ENCODE data around the gene SNRNP200. TPM values are rescaled to one million over a fixed set of nuclear protein-coding genes. Genes with fewer than 3 reads are reported as not detected.
"Not testable (repeated sequence)": the region's sequence is repeated elsewhere in the genome, so short reads cannot be mapped to it uniquely, and the experiment has no call there.

SNRNP200 gene
- total and polyA plus RNA-seq, 2 donors from 2014 or later = 46.7 to 118 TPM

DNA sequence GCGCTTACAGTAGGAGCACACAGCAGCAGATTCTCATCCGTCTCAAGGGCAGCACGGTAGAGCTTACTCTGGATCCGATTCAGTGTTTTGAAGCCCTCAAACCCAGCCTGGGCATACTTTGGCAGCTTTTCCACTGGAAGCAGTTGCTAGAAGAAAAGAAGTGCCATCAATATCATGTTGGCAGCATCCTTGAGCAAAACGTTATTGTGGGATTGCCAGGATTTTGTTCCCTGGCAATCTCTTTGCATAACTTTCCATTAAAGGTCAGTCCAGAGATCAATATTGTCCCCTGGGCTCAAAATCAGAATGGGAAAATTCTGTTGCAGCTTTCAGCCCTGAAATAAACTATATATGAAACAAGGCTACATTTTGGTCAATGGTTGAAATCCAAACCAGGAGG lies 8.4 kb downstream of the SNRNP200 start:
- no peak for TF ChIP-seq CTCF (IDR thresholded peaks at IDR 0.05; ENCODE audit: borderline replicate concordance, extremely low read depth, insufficient read depth)
- no peak overlapping the region for H3K4me3 ChIP-seq (ENCODE audit: low read length in 3 of 3)
- peaks cover 33 to 83% (median 74%) of the 10 kb centered on the region in 3 donors for H3K36me3 ChIP-seq (ENCODE audit: control insufficient read depth in 2 of 3, insufficient read depth in 3 of 3, low read length in 3 of 3)
- no peaks in the 10 kb centered on the region for H3K9me3 ChIP-seq (ENCODE audit: control insufficient read depth in 2 of 3, insufficient read depth in 1 of 3, low read length in 3 of 3)
- intact Hi-C loops (cut with DNase I) = no loop called here
- FAIRE-seq (no peak), DNase-seq (no peak)
- H3K27me3 ChIP-seq (ENCODE audit: control insufficient read depth, insufficient read depth, low read length) = no peaks in the 10 kb centered on the region
- no peak overlapping the region for H3K9ac ChIP-seq (ENCODE audit: low read length in 3 of 3)
- H3K4me1 ChIP-seq (ENCODE audit: control insufficient read depth in 2 of 3, insufficient read depth in 2 of 3, low read depth in 1 of 3, low read length in 3 of 3) = peaks cover 0 to 3% (median 0%) of the 10 kb centered on the region in 3 donors
- H3K27ac ChIP-seq (ENCODE audit: low read depth in 2 of 2, low read length in 2 of 2) = no peak overlapping the region

DNA sequence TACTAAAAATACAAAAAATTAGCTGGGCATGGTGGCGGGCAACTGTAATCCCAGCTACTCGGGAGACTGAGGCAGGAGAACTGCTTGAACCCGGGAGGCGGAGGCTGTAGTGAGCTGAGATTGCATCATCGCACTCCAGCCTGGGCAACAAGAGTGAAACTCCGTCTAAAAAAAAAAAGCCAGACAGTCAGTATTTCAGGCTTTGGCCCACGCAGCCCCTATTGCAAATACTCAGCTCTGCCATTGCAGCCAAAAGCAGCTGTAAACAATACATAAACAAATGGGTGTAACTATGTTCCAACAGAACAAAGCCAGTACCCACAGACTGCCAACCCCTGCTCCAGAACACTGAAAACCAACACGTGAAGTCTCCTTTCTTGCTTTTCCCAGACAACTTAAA lies 11.1 kb downstream of the SNRNP200 start:
- H3K4me1 ChIP-seq (ENCODE audit: control insufficient read depth in 2 of 3, insufficient read depth in 2 of 3, low read depth in 1 of 3, low read length in 3 of 3); FAIRE-seq; H3K9me3 ChIP-seq (ENCODE audit: control insufficient read depth in 2 of 3, insufficient read depth in 1 of 3, low read length in 3 of 3); H3K27ac ChIP-seq (ENCODE audit: low read depth in 2 of 2, low read length in 2 of 2); H3K4me3 ChIP-seq (ENCODE audit: low read length in 3 of 3); DNase-seq; H3K27me3 ChIP-seq (ENCODE audit: control insufficient read depth, insufficient read depth, low read length); intact Hi-C loops (cut with DNase I); H3K9ac ChIP-seq (ENCODE audit: low read length in 3 of 3): not testable (repeated sequence)
- peaks cover 27 to 89% (median 82%) of the 10 kb centered on the region in 3 donors for H3K36me3 ChIP-seq (ENCODE audit: control insufficient read depth in 2 of 3, insufficient read depth in 3 of 3, low read length in 3 of 3)

GRCh38 chr2:96291751-96292150 lies 13.6 kb downstream of the SNRNP200 start:
- no peaks in the 10 kb centered on the region for H3K27me3 ChIP-seq (ENCODE audit: control insufficient read depth, insufficient read depth, low read length)
- TF ChIP-seq CTCF (IDR thresholded peaks at IDR 0.05; ENCODE audit: borderline replicate concordance, extremely low read depth, insufficient read depth) = no peak
- H3K9me3 ChIP-seq (ENCODE audit: control insufficient read depth in 2 of 3, insufficient read depth in 1 of 3, low read length in 3 of 3) = no peaks in the 10 kb centered on the region
- intact Hi-C loops (cut with DNase I) = no loop called here
- peaks cover 26 to 89% (median 81%) of the 10 kb centered on the region in 3 donors for H3K36me3 ChIP-seq (ENCODE audit: control insufficient read depth in 2 of 3, insufficient read depth in 3 of 3, low read length in 3 of 3)
- H3K9ac ChIP-seq (ENCODE audit: low read length in 3 of 3) = no peak overlapping the region
- H3K4me3 ChIP-seq (ENCODE audit: low read length in 3 of 3) = no peak overlapping the region
- FAIRE-seq (no peak), DNase-seq (no peak)
- no peaks in the 10 kb centered on the region for H3K4me1 ChIP-seq (ENCODE audit: control insufficient read depth in 2 of 3, insufficient read depth in 2 of 3, low read depth in 1 of 3, low read length in 3 of 3)
- no peak overlapping the region for H3K27ac ChIP-seq (ENCODE audit: low read depth in 2 of 2, low read length in 2 of 2)

GRCh38 chr2:96287273-96287856 lies 18.0 kb downstream of the SNRNP200 start:
- H3K27ac ChIP-seq (ENCODE audit: low read depth in 2 of 2, low read length in 2 of 2) = no peak overlapping the region
- no peak for TF ChIP-seq CTCF (IDR thresholded peaks at IDR 0.05; ENCODE audit: borderline replicate concordance, extremely low read depth, insufficient read depth)
- H3K9me3 ChIP-seq (ENCODE audit: control insufficient read depth in 2 of 3, insufficient read depth in 1 of 3, low read length in 3 of 3) = no peaks in the 10 kb centered on the region
- DNase-seq (no peak), FAIRE-seq (no peak)
- no peak overlapping the region for H3K9ac ChIP-seq (ENCODE audit: low read length in 3 of 3)
- H3K4me3 ChIP-seq (ENCODE audit: low read length in 3 of 3) = no peak overlapping the region
- intact Hi-C loops (cut with DNase I) = no loop called here
- H3K36me3 ChIP-seq (ENCODE audit: control insufficient read depth in 2 of 3, insufficient read depth in 3 of 3, low read length in 3 of 3) = peaks cover 21 to 96% (median 88%) of the 10 kb centered on the region in 3 donors
- H3K27me3 ChIP-seq (ENCODE audit: control insufficient read depth, insufficient read depth, low read length) = no peaks in the 10 kb centered on the region
- no peaks in the 10 kb centered on the region for H3K4me1 ChIP-seq (ENCODE audit: control insufficient read depth in 2 of 3, insufficient read depth in 2 of 3, low read depth in 1 of 3, low read length in 3 of 3)

Measured in kidney (tissue), 14 donors.